ENCODE results near the gene VDR.

Gene VDR

DNA sequence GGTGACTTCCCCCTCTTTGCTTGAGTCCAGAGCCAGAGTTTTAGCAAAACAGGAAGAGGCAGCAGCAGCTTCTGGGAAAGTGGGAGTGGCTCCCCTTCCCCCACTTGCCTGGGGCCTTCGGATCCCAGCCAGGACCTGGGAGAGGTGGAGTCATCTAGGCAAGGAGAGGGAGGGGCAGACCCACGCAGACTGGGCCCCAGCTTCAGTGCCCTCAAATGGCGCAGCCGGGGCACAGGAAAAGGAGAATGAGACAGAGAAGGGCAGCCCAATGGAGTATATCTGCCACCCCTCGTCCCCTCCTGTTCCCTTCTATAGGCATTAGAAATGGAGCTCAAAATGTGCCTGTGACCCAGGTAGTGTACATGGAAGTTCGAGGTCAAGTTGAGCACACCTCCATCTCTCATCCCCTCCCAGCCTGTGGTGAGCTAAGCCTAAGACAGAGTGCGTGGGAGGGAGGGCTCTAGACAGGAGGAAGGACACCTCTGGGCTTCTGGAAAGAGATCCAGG lies 75.8 kb downstream of the VDR start:
- no peak overlapping the region for H3K4me3 ChIP-seq (ENCODE audit: low read depth, low read length)
- in situ Hi-C loops (cut with HindIII; ENCODE audit: low sequenced_read_pairs) = no loop called here
- DNase-seq (ENCODE audit: low read depth, low spot score) = peak; percentile 54
- TF ChIP-seq, protein P1, sequence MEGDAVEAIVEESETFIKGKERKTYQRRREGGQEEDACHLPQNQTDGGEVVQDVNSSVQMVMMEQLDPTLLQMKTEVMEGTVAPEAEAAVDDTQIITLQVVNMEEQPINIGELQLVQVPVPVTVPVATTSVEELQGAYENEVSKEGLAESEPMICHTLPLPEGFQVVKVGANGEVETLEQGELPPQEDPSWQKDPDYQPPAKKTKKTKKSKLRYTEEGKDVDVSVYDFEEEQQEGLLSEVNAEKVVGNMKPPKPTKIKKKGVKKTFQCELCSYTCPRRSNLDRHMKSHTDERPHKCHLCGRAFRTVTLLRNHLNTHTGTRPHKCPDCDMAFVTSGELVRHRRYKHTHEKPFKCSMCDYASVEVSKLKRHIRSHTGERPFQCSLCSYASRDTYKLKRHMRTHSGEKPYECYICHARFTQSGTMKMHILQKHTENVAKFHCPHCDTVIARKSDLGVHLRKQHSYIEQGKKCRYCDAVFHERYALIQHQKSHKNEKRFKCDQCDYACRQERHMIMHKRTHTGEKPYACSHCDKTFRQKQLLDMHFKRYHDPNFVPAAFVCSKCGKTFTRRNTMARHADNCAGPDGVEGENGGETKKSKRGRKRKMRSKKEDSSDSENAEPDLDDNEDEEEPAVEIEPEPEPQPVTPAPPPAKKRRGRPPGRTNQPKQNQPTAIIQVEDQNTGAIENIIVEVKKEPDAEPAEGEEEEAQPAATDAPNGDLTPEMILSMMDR (IDR thresholded peaks at IDR 0.05; ENCODE audit: low read depth, low read length) = no peak

DNA sequence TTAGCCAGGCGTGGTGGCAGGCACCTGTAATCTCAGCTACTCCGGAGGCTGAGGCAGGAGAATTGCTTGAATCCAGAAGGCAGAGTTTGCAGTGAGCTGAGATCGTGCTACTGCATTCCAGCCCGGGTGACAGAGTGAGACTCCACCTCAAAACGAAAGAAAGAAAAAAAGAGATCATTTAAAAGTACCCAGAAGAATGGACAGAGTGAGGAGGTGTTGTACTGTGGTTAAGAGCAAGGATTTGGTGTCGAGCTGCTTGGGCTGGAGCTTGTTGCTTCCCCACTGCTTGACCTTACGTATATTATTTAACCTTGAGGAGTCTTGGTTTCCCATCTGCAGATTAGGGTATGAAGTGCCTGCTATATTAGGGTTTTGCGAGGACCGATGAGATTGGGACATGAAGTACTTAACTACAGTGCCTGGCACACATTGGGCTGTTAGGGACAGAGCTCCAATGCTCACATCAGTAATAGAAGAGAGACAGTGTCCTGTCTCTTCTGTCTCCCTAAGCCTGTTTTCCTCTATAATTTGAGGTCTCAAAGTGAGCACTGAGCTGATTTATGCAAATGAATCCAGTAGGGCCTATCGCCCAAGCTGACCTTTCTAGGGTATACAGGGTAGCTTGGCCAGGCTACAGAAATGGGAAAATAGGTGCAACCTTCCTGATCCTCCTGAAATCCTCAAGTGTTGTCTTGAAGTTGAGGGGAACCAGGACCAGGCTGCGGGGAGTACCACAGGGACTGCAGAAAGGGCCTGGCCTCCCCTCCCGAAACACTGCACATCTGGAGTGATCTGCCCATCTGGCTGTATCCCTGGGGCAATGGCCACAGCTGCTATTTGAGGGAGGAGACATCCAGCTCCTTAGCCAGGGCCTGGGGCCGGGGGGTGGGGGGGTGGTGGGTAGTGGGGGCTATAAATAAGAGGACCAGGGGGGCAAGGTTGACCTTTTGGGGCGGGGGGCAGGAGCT lies 76.5 kb downstream of the VDR start:
- DNase-seq (ENCODE audit: low read depth, low spot score) = no peak
- TF ChIP-seq, protein P1 (IDR thresholded peaks at IDR 0.05; ENCODE audit: low read depth, low read length) = no peak
- no peak overlapping the region for H3K4me3 ChIP-seq (ENCODE audit: low read depth, low read length)
- in situ Hi-C loops (cut with HindIII; ENCODE audit: low sequenced_read_pairs) = no loop called here

DNA sequence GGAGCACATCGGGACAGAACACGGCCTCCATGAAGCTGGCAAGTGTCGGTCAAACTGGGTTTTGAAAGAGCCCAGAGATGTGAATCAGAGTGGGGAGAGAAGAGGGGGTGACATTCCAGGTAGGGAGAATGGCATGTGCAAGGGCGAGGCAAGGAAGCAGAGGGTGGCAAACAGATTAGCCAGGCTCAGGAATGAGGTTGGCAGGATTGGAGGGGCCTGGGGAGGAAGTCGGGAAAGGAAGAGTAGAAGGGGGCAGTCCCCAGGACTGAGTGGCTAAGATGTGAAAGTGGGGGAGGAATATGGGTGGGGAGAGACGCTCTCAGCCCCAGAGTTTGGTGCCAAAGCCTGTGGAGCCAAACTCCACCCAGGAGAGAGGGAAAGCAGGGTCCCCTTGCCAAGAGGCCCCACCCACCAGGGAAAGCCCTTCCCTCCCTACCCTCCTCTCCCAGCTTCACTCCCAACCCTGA lies 79.6 kb downstream of the VDR start:
- H3K4me3 ChIP-seq (ENCODE audit: low read depth, low read length) = no peak overlapping the region
- in situ Hi-C loops (cut with HindIII; ENCODE audit: low sequenced_read_pairs) = no loop called here

DNA sequence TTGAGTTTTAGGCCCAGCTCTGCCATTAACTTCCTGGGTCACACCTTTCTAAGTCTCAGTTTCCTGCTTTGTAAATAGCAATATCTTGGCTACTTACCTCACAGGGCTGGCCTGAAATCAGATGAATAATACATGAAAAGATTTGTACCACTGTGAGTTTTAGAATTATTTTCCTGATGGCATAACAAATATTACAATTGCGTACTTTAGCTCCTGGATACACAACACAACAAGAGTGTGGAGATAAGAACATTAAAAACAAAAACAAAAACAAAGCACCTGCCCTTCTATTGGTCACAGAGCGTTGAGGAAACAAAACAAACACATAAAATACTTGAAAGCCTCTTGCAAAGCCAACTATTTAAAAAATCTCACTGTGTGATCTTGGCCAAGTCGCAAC lies 80.2 kb downstream of the VDR start:
- in situ Hi-C loops (cut with HindIII; ENCODE audit: low sequenced_read_pairs) = no loop called here
- H3K4me3 ChIP-seq (ENCODE audit: low read depth, low read length) = no peak overlapping the region
- DNase-seq (ENCODE audit: low read depth, low spot score) = no peak
- TF ChIP-seq, protein P1 (IDR thresholded peaks at IDR 0.05; ENCODE audit: low read depth, low read length) = no peak

More for the DNA sequence above, 79.6 kb downstream of the VDR start:
- no peak for DNase-seq (ENCODE audit: low read depth, low spot score)
- TF ChIP-seq, protein P1 (IDR thresholded peaks at IDR 0.05; ENCODE audit: low read depth, low read length) = no peak

DNA sequence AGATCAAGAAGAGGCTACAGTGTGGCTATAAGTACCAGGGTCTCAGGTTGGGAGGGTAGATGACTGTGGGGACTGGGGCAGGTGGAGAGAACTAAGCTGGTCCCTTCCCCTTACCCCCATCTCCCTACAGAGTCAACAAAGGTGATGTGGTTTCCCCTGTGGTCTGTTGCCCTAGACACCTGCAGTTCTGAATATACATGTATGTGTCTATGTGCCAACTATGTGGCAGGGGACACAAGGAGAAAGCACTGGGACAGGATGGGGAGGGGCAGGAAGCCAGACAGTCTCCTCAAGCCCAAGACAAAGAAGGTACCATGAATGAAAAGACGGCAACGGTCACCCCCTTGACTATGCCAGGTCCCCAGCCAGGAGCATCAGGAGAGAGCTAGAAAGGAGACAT lies 80.6 kb downstream of the VDR start:
- DNase-seq (ENCODE audit: low read depth, low spot score) = no peak
- TF ChIP-seq, protein P1 (IDR thresholded peaks at IDR 0.05; ENCODE audit: low read depth, low read length) = no peak
- in situ Hi-C loops (cut with HindIII; ENCODE audit: low sequenced_read_pairs) = no loop called here
- no peak overlapping the region for H3K4me3 ChIP-seq (ENCODE audit: low read depth, low read length)

DNA sequence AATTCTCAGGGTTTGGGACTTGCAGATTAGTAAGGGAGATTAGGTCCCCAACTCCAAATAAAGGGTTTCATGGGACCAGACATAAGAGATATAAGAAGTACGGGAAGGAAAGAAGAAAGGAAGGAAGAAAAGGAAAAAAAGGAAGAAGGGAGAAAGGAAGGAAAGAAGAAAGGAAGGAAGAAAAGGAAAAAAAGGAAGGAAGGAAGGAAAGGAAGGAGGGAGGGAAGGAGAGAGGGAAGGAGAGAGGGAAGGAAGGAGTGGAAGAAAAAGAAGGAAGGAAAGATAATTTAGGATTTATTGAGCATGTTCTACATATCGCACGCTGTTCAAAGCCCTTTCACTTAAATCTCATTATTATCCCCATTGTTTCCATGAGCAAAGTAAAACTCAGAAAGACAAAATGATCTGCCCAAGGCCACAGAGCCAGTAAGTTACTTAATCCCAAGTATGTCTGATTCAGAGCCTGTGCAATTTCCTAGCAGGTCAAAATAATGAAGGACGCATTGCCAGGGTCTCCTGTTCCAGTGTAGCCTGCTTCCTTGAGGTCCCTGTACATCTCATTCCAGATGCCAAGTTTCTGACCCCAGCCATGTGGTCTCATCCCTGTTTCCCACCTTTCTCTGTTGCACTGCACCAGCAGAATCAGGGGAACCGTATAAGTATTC lies 81.2 kb downstream of the VDR start:
- TF ChIP-seq, protein P1 (IDR thresholded peaks at IDR 0.05; ENCODE audit: low read depth, low read length) = no peak
- no peak overlapping the region for H3K4me3 ChIP-seq (ENCODE audit: low read depth, low read length)
- in situ Hi-C loops (cut with HindIII; ENCODE audit: low sequenced_read_pairs) = no loop called here
- DNase-seq (ENCODE audit: low read depth, low spot score) = no peak
